ENCODE results near the gene NECTIN1. TPM values are rescaled to one million over a fixed set of nuclear protein-coding genes. Genes with fewer than 3 reads are reported as not detected.
"Not testable (repeated sequence)": the region's sequence is repeated elsewhere in the genome, so short reads cannot be mapped to it uniquely, and the experiment has no call there.

The NECTIN1 gene
- total RNA-seq, 1 donor from 2014 or later, result 45.3 TPM

- TF ChIP-seq CTCF (IDR thresholded peaks at IDR 0.05; ENCODE audit: unreplicated experiment), result no peak
- no peak for DNase-seq (ENCODE audit: low spot score in 2 of 2, unreplicated experiment in 2 of 2)
- Mint-ChIP-seq H3K36me3 (no peaks in the 10 kb centered on the region), H3K4me1 (peaks cover 4% of the 10 kb centered on the region), H3K27me3 (ENCODE audit: low read depth) (peaks cover 36% of the 10 kb centered on the region), H3K4me3 (no peak overlapping the region), H3K9me3 (no peaks in the 10 kb centered on the region), H3K27ac (no peak overlapping the region)
These were observed 120.8 kb downstream of the NECTIN1 start for GRCh38 chr11:119608201-119608600.

GRCh38 chr11:119607726-119608125 is 121.3 kb downstream of the NECTIN1 start:
- no peak for DNase-seq (ENCODE audit: low spot score in 2 of 2, unreplicated experiment in 2 of 2)
- Mint-ChIP-seq H3K4me1 (no peaks in the 10 kb centered on the region), H3K36me3 (no peaks in the 10 kb centered on the region), H3K4me3 (no peak overlapping the region), H3K27me3 (ENCODE audit: low read depth) (peaks cover 37% of the 10 kb centered on the region), H3K27ac (no peak overlapping the region), H3K9me3 (no peaks in the 10 kb centered on the region)
- TF ChIP-seq CTCF (IDR thresholded peaks at IDR 0.05; ENCODE audit: unreplicated experiment), result no peak

- Mint-ChIP-seq H3K4me3 (no peak overlapping the region), H3K36me3 (no peaks in the 10 kb centered on the region), H3K9me3 (no peaks in the 10 kb centered on the region), H3K27me3 (ENCODE audit: low read depth) (peaks cover 43% of the 10 kb centered on the region), H3K4me1 (no peaks in the 10 kb centered on the region), H3K27ac (no peak overlapping the region)
- no peak for DNase-seq (ENCODE audit: low spot score in 2 of 2, unreplicated experiment in 2 of 2)
- TF ChIP-seq CTCF (IDR thresholded peaks at IDR 0.05; ENCODE audit: unreplicated experiment), result no peak
These were observed 123.8 kb downstream of the NECTIN1 start for GRCh38 chr11:119605137-119605665.

- Mint-ChIP-seq H3K27ac (no peak overlapping the region), H3K4me3 (no peak overlapping the region), H3K36me3 (no peaks in the 10 kb centered on the region), H3K9me3 (no peaks in the 10 kb centered on the region), H3K27me3 (ENCODE audit: low read depth) (peaks cover 36% of the 10 kb centered on the region), H3K4me1 (no peaks in the 10 kb centered on the region)
- no peak for TF ChIP-seq CTCF (IDR thresholded peaks at IDR 0.05; ENCODE audit: unreplicated experiment)
- no peak for DNase-seq (ENCODE audit: low spot score in 2 of 2, unreplicated experiment in 2 of 2)
These were observed 126.1 kb downstream of the NECTIN1 start for GRCh38 chr11:119602745-119603373.

GRCh38 chr11:119599864-119600541 is 129.0 kb downstream of the NECTIN1 start:
- no peaks in the 10 kb centered on the region for H3K9me3 Mint-ChIP-seq
- no peak overlapping the region for H3K27ac Mint-ChIP-seq
- H3K36me3 Mint-ChIP-seq, result no peaks in the 10 kb centered on the region
- no peak for DNase-seq (ENCODE audit: low spot score in 2 of 2, unreplicated experiment in 2 of 2)
- peaks cover 18% of the 10 kb centered on the region for H3K27me3 Mint-ChIP-seq (ENCODE audit: low read depth)
- no peak overlapping the region for H3K4me3 Mint-ChIP-seq
- no peak for TF ChIP-seq CTCF (IDR thresholded peaks at IDR 0.05; ENCODE audit: unreplicated experiment)
- peaks cover 5% of the 10 kb centered on the region for H3K4me1 Mint-ChIP-seq

GRCh38 chr11:119595941-119596340 is 133.1 kb downstream of the NECTIN1 start:
- H3K4me3 Mint-ChIP-seq; H3K27ac Mint-ChIP-seq; H3K36me3 Mint-ChIP-seq; H3K27me3 Mint-ChIP-seq (ENCODE audit: low read depth); H3K9me3 Mint-ChIP-seq; DNase-seq (ENCODE audit: low spot score in 2 of 2, unreplicated experiment in 2 of 2): not testable (repeated sequence)
- H3K4me1 Mint-ChIP-seq, result peaks cover 18% of the 10 kb centered on the region
